Aorta (tissue), 5 donors: Measurements from ENCODE around the gene FANCL. TPM values are rescaled to one million over a fixed set of nuclear protein-coding genes. Genes with fewer than 3 reads are reported as not detected.
"Not testable (repeated sequence)": the region's sequence is repeated elsewhere in the genome, so short reads cannot be mapped to it uniquely, and the experiment has no call there.

ENCODE experiments used
- ATAC-seq: fragments of 200-7000 bp; cut with Tn5 transposase; one replicate; pipeline ENCODE4 v1.9.1; 2022; ENCODE audit warnings: moderate library complexity; ENCODE audit not compliant: low FRiP score
- DNase-seq, 2 donors: peaks; one replicate each; pipeline ENCODE4 v3.0.0-alpha.2; 2020
- H3K27ac ChIP-seq, 2 donors: one replicate each; pipeline ENCODE4 v1.5.1; 2013; ENCODE audit warnings: low read length in 2 of 2, mild to moderate bottlenecking in 2 of 2, moderate library complexity in 2 of 2, control low read depth in 1 of 2, inconsistent platforms in 1 of 2, low read depth in 1 of 2
- H3K27me3 ChIP-seq, 2 donors: one replicate each; pipeline ENCODE4 v1.6.1; 2013; ENCODE audit warnings: control low read depth in 1 of 2, low read length in 1 of 2, mild to moderate bottlenecking in 1 of 2, moderate library complexity in 1 of 2; ENCODE audit not compliant: insufficient read depth in 2 of 2, control insufficient read depth in 1 of 2
- H3K36me3 ChIP-seq, 2 donors: one replicate each; pipeline ENCODE4 v1.6.1; 2013; ENCODE audit warnings: control low read depth in 1 of 2, low read length in 1 of 2, mild to moderate bottlenecking in 1 of 2; ENCODE audit not compliant: insufficient read depth in 2 of 2, control insufficient read depth in 1 of 2
- H3K4me1 ChIP-seq, 2 donors: one replicate each; pipeline ENCODE4 v1.6.1; 2013; ENCODE audit warnings: low read length in 2 of 2, control low read depth in 1 of 2, mild to moderate bottlenecking in 1 of 2, moderate library complexity in 1 of 2; ENCODE audit not compliant: insufficient read depth in 2 of 2, control insufficient read depth in 1 of 2
- H3K4me3 ChIP-seq, 2 donors: one replicate each; pipeline ENCODE4 v1.5.1; 2013; ENCODE audit warnings: low read length in 2 of 2, control low read depth in 1 of 2, mild to moderate bottlenecking in 1 of 2
- H3K9me3 ChIP-seq: one replicate; pipeline ENCODE4 v1.6.1; 2013; ENCODE audit warnings: mild to moderate bottlenecking, low read length; ENCODE audit not compliant: control insufficient read depth
- WGBS, 2 donors: extraction: QIAGEN DNeasy Blood & Tissue Kit; methylation state at CpG; one replicate each; pipeline ENCODE4 v1.1.7; 2013; 5-methylcytosine and 5-hydroxymethylcytosine counted together
- intact Hi-C, 2 donors: fragments of 100-400 bp; cut with DNase I; formaldehyde crosslinking; loops; one replicate each; pipeline versions ENCODE4 v1.14.2 to v1.15.0; 2022
- long read RNA-seq, 2 donors: library from polyadenylated mRNA; unstranded; transcript quantifications; one replicate each; pipeline ENCODE4 v2.0.0, GENCODE V29; 2020 to 2021
- polyA plus RNA-seq, 2 donors: library from polyadenylated mRNA; stranded (reverse); fragments of 200-250 nt; gene quantifications; one replicate each; pipeline ENCODE4 v1.2.3, GENCODE V29; 2013
- total RNA-seq, 2 donors: library from RNA; stranded (reverse); fragmentation: NEBNext Ultra II Directional; extraction: Animal tissue kit (Norgen Biotek cat#: 25700); gene quantifications; one replicate each; pipeline ENCODE4 v1.2.1, GENCODE V29; 2021
- donor health status: healthy with polysubstance abuse.
- donor health status: Bipolar disorder and iron deficiency.
- donor health status: DM: no; HTN: no; CAD: no.
- donor health status: DM: no; HTN: no; CAD: no.
- donor health status: DM: yes; HTN: yes; CAD: no.

FANCL gene
- total RNA-seq: 10 to 100 TPM; 20.4 to 28.6 TPM
- 10 to 100 TPM in 1 of 2 donors, 1 to 10 TPM in 1; 8.3 to 13.2 TPM for polyA plus RNA-seq
- long read RNA-seq, donor 1, transcript FANCL-201 (14 exons, 1,683 nt): major isoform, 13 of 24 reads
- long read RNA-seq, donor 1, partial matches to known transcripts: 0 of 24 reads
- long read RNA-seq, donor 1, other reads (novel, unspliced or antisense): 6 of 24 reads
- long read RNA-seq, donor 2, partial matches to known transcripts: 0 of 5 reads
- long read RNA-seq, donor 2, other reads (novel, unspliced or antisense): 2 of 5 reads

- DNase-seq (peak; percentile 89 to 97), ATAC-seq (peak; percentile 95)
- WGBS, 2 donors: 0% methylated on average over 59 of the region's 59 CpGs
- H3K36me3 ChIP-seq: no peaks in the 10 kb centered on the region
- H3K27me3 ChIP-seq: no peaks in the 10 kb centered on the region
- no peaks in the 10 kb centered on the region for H3K4me1 ChIP-seq
- intact Hi-C loops: loop anchor here in 1 of 2 donors (10.0 kb wide), 1 partner anchor 196 kb away; the partner anchor contains the start of gene VRK2
- H3K4me3 ChIP-seq: peak within 1 kb of the TSS; percentile 74 to 83
- peak within 1 kb of the TSS in 1 of 2 donors; percentile 58 for H3K27ac ChIP-seq
- H3K9me3 ChIP-seq: no peaks in the 10 kb centered on the region
Measured at GRCh38 chr2:58240670-58241545, at the start of gene FANCL. Gene FANCL (minus strand): TSS chr2:58241325. CDS start chr2:58241313, 12 bp downstream.

DNA sequence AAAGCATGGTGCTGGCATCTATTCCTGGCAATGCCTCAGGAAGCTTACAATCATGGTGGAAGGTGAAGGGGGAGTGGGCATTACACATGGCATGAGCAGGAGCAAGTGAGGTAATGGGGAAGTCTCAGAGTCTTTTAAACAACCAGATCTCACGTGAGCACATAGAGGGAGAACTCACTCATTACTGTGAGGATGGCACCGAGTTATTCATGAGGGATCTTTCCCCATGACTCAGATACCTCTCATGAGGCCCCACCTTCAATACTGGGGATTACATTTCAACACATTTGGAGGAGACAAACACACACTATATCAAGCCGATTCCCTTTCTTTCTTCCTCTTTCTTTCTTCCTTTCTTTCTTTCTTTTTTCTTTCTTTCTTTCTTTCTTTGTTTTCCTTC is 47.9 kb upstream of the FANCL start:
- Histone ChIP-seq H3K27ac (no peak overlapping the region), H3K36me3 (no peaks in the 10 kb centered on the region), H3K27me3 (no peaks in the 10 kb centered on the region), H3K9me3 (no peaks in the 10 kb centered on the region), H3K4me3 (no peak overlapping the region), H3K4me1 (no peaks in the 10 kb centered on the region)
- WGBS, 2 donors: 87 to 89% methylated on average over 3 of the region's 3 CpGs
- intact Hi-C loops: no loop called here
- ATAC-seq: no peak
- no peak for DNase-seq

- intact Hi-C loops: no loop called here
- Histone ChIP-seq H3K27me3 (no peaks in the 10 kb centered on the region), H3K9me3 (no peaks in the 10 kb centered on the region), H3K36me3 (no peaks in the 10 kb centered on the region), H3K4me3 (no peak overlapping the region), H3K4me1 (no peaks in the 10 kb centered on the region), H3K27ac (no peak overlapping the region)
- ATAC-seq: no peak
- no peak for DNase-seq
Measured at GRCh38 chr2:58283931-58284330, 42.8 kb upstream of the FANCL start.

GRCh38 chr2:58275144-58275543 is 34.0 kb upstream of the FANCL start:
- H3K4me3 ChIP-seq, H3K4me1 ChIP-seq, DNase-seq, H3K27me3 ChIP-seq, intact Hi-C loops, ATAC-seq, H3K27ac ChIP-seq, H3K36me3 ChIP-seq, H3K9me3 ChIP-seq: not testable (repeated sequence)
- whole genome bisulfite sequencing, 2 donors: 82 to 86% methylated on average over 3 of the region's 3 CpGs

- no peak overlapping the region for H3K27ac ChIP-seq
- ATAC-seq: no peak
- DNase-seq: no peak
- H3K4me3 ChIP-seq: no peak overlapping the region
- no peaks in the 10 kb centered on the region for H3K4me1 ChIP-seq
- intact Hi-C loops: no loop called here
- H3K36me3 ChIP-seq: no peaks in the 10 kb centered on the region
- WGBS, 2 donors: 71 to 86% methylated on average over 1 of the region's 1 CpG
- no peaks in the 10 kb centered on the region for H3K9me3 ChIP-seq
- H3K27me3 ChIP-seq: no peaks in the 10 kb centered on the region
Measured at GRCh38 chr2:58271826-58272225, 30.7 kb upstream of the FANCL start.

DNA sequence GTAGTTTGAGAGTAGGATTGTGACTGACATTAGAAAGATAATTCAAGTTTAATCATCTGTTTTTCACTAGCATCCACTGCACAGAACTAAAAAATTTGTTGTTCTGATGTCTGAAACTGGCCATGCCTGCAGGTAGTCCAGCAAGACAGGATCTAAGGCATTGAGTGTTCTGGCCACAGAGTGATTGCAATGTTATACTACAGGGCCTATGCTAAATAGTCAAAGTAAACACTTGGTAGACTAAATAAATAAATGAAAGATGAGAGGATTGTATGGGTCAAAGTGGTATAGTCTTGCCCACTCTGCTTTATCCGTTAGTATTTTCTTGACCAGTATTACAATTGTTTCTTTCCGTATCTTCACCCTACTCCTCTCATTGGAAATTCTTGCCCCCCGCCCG is 27.6 kb upstream of the FANCL start:
- Histone ChIP-seq H3K36me3 (no peaks in the 10 kb centered on the region), H3K9me3 (no peaks in the 10 kb centered on the region), H3K4me3 (no peak overlapping the region), H3K27me3 (no peaks in the 10 kb centered on the region), H3K4me1 (no peaks in the 10 kb centered on the region), H3K27ac (no peak overlapping the region)
- intact Hi-C loops: no loop called here
- DNase-seq: no peak
- 85 to 87% methylated on average over 4 of the region's 4 CpGs for WGBS, 2 donors
- no peak for ATAC-seq

DNA sequence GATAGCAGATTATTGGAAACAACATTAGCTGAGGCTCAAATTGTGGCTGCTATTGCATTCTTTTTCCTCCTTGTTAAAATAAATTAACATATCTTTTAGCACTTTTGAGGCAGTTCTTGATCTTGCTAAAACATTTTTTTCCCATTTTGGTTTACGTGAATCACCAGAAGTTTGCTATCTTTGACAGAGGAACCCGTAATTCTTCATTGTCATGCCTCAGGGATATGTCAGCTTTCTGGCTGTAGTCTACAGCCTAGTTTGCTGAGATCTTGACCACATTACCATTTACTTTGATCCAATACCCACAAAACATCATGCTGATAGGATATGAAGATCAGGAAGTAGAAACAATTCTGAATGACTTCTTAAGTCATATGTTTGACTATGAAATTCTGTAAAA is 25.1 kb upstream of the FANCL start:
- ATAC-seq: no peak
- no peak overlapping the region for H3K4me3 ChIP-seq
- H3K27ac ChIP-seq: no peak overlapping the region
- WGBS, 2 donors: 58 to 83% methylated on average over 2 of the region's 2 CpGs
- H3K27me3 ChIP-seq: no peaks in the 10 kb centered on the region
- no peaks in the 10 kb centered on the region for H3K9me3 ChIP-seq
- DNase-seq: no peak
- intact Hi-C loops: no loop called here
- no peaks in the 10 kb centered on the region for H3K36me3 ChIP-seq
- H3K4me1 ChIP-seq: no peaks in the 10 kb centered on the region

GRCh38 chr2:58261209-58261608 is 20.1 kb upstream of the FANCL start:
- Histone ChIP-seq H3K9me3 (no peaks in the 10 kb centered on the region), H3K4me3 (no peak overlapping the region), H3K36me3 (no peaks in the 10 kb centered on the region), H3K27ac (no peak overlapping the region), H3K4me1 (no peaks in the 10 kb centered on the region), H3K27me3 (no peaks in the 10 kb centered on the region)
- ATAC-seq: no peak
- intact Hi-C loops: no loop called here
- 40 to 50% methylated on average over 1 of the region's 1 CpG for WGBS, 2 donors
- DNase-seq: no peak

- DNase-seq, H3K27ac ChIP-seq, H3K4me3 ChIP-seq, H3K9me3 ChIP-seq, H3K4me1 ChIP-seq, intact Hi-C loops, ATAC-seq, H3K27me3 ChIP-seq, H3K36me3 ChIP-seq: not testable (repeated sequence)
- 89 to 91% methylated on average over 1 of the region's 1 CpG for WGBS, 2 donors
Measured at GRCh38 chr2:58258456-58258855, 17.3 kb upstream of the FANCL start.
